ENCODE measurements around the gene BRD2.
A peak's percentile ranks its signal among the peaks of the same experiment; 100 is the strongest.

The BRD2 gene

DNA sequence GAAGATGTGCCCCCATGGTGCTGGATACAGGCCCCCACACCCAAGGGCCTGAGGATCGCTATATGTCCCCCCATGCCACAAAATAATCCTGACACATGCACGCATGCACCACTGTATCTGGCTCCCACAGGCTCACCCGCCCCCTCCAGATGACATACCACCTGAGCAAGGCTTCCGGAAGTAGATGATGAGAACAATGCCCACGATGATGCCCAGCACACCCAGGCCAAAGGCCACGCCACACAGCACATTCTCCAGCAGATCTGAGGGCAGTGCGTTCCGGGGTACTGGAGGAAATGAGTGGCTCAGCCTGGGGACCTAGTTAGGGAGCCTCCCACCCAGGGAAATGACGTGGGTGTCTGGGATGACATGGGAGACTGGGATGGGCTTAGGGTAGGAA is 19.3 kb upstream of the BRD2 start:
- no peak for DNase-seq

DNA sequence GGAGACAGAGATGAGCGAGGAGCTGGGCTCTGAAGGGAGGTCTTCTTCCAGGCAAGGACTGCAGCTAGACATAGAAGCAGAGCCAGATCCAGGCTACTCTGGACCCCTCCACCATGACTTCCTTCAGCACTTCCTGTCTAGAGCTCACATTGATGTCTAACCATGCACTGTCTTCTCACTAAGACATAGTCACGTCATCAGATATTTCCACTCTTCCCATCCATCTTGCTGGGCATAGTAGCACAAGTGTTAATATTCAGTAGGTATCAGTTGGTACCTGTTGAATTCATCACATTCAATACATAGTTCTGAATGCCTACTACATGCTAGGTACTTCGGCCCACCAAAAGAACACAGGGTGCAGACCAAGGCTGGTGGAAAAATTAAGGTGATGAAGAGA is 18.4 kb upstream of the BRD2 start:
- no peak for DNase-seq

DNA sequence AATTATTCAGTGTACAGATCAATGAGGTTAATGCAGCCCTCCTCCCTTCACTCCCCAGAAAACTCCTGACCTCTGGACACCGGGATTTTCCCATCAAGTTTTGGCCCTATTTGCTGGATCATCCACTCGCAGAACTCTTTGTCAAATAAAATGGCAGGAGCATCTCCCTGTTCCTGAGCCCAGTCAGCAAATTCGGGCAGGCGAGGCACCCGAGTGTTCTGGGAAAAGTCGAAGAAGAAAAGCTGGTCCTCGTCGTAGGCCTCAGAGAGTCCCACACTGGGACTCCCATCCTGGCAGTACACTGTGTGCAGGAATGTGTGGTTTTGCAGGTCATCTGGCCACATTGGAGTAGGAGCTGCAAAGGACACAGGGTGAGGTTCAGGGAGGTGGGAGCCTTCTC is 17.9 kb upstream of the BRD2 start:
- no peak for DNase-seq

DNA sequence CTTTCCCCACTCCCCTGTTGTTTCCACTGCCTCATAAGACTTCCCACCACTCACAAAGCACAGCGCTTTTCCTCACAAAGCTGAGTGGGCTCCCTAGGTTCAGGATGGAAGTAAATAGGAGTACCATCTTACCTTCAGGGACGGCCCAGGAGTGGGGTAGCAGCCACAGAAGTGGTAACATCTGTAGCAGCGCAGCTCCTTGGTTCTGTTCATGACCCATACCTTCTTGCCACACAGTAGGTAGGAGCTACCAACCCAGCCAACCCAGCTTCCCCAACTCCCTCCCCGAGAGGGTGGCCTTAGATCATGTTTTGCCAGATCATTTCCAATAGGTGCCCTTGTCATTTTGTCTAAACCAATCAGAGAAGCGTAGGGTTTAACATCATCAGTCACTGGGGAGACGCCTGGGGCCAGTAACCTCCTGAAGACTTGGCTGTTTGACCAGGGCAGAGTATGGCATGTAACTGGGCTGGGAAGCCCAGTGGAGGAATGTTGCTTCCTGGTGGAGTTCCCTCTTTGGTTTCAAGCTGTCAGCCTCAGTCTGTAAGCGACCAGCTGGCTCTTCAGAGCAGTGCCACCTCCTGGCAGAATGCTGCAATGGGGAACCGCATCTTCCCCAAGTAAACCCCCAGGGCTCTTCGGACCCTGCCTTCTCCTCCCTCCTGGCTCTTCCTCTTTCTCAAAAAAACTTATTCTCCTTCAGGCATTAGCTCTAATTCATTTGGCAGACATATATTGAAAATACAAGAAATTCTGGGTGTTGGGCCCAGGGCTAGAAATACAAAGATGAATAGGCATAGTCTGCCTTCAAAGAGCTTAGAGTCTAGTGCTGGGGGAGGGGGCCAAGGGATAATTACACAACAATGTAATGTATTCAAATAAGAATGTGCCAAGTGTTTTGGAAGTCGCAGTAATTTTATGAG is 15.3 kb upstream of the BRD2 start, which contains the start of gene HLA-DMA:
TSS of gene HLA-DMA (minus strand) at position 281 of the 923 bp plus-strand sequence. CDS start at position 220, 61 bp downstream.
- DNase-seq: peak; percentile 87

DNA sequence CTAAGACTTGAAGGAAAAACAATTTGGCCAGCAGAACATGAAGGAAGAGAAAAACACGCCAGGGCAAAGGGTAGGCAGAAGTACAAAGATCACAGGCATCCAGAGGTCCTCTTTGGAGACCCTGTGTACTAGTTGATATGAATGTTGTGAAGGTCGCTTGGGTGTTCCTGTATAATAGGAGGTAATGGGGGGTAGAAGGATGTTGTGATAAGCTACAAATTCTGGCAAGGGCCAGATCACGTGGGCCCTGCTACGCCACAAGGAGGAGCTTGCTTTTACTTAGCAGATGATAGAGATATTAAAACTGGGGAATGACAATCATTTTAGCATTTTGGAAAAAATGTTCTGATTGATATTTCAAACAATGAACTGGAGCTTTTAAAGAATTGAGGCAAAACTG is 14.6 kb upstream of the BRD2 start:
- no peak for DNase-seq

DNA sequence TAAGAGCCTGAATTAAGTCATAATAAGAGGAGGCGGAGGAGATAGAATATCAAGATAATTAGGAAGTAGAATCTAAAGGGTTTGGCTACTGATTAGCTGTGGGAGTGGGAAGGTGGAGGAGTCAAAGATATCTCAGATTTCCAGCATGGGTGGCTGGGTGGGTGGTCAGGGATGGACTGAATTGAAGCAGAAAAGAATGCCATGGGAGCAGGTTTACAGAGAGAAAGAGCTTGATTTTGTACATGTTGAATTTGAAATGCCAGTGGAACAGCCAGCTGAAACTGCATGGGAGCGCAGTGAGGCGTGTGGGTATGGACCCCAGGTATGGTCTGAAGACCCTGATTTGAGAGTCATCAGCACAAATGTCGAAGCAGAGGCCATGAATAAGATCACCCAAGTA is 14.1 kb upstream of the BRD2 start:
- DNase-seq: no peak

DNA sequence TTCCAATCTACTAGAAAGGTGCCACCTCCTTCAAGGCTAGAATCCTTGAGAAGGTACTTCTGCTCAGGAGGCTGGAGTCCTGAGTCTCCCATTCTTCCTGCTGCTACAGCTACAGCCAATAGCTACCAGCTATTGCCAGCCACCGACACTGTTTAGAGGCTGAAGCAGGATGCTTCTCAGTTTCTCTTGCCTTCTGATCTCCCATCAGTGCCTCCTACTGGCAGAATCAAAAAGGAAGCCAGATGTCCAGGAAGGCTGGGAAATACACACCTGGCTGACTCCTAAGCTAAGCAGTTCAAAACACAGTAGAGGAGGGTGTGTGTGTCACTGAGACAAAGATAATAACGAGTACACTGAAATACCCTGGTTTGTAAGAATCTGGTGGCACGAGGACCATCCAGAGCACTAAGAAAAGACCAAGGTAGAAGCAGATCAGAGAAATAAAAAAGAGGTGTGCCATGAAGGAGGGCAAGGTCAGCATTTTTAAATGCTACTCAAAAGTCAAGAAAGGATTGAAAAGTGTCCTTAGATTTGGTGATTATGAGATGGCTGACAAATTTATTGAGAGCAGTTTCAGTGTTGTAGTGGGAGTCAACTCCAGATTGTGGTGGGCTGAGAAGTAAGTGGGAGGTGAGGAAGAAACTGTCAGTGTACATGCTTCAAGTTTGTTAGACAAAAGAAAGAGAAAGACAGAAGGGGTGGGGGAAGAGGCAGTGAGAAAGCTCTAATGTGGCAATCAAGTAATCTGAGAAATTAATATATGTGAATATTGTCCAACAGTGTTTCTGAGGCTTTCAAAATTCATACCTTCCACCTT is 13.2 kb upstream of the BRD2 start:
- DNase-seq: no peak

DNA sequence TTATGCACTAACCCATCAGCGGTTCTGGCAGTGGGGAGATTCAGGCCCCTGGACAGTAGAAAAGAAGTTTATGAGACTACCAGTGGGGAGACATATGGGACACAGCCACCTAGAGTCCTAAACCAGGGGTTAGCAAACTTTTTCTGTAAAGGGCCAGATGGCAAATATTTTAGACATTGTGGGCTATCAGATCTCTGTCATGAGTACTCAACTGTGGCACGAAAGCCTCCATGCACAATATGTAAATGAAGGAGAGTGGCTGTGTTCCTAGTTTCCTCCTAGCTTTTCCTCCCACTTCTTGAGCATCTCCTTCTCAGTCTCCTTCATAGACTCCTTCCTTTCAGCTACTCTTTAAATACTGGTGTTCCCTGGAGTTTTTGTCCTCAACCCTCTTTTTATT is 12.2 kb upstream of the BRD2 start:
- DNase-seq: no peak

DNA sequence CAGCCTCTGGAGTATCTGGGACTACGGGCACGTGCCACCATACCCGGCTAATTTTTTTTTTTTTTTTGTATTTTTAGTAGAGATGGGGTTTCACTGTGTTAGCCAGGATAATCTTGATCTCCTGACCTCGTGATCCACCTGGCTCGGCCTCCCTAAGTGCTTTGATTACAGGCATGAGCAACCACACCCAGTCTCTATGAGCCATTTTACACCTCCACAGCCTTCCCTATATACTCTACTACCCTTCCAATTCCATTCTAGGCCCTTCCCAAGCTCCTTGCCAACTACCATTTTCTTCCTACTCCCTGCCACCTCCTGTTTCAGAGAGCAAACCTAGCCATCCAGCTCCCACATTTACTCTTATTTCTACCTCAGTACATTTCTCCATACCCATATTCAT is 7.8 kb upstream of the BRD2 start:
- no peak for DNase-seq

DNA sequence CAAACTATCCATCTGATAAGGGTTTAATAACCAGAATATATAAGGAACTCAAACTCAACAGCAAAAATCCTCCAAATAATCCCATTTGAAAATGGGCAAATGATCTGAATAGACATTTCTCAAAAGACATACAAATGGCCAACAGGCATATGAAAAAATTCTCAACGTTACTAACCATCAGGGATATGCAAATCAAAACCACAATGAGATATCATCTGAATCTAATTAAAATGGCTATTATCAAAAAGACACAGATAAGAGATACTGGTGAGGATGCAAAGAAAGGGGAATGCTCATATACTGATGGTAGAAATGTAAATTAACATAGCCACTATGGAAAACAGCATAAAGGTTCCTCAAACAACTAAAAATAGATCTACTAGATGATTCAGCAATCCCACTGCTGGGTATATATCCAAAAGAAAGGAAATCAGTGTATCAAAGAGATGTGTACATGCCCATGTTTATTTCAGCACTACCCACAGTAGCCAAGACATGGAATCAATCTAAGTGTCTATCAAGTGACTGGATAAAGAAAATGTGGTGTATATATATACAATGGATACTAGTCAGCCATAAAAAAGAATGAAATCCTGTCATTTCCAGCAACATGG is 6.1 kb upstream of the BRD2 start:
- DNase-seq: no peak

DNA sequence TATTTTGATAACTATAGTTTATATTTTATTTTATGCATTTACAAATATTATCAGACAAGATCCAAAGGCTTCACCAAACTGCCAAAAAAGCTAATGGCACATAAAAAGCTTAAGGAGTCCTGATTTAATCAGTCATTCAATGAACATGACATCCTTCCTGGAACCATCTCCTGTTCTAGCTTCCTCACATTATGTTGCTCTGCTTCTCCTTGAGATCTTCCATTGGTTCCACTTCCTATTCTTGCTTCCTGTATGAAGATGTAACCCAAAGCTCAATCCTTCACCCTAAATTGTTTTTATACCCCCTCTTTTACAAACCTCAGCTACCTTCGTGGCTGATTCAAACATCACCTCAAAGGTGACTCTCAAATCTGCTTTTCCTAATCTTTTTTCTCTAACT is 4.5 kb upstream of the BRD2 start:
- DNase-seq: no peak

DNA sequence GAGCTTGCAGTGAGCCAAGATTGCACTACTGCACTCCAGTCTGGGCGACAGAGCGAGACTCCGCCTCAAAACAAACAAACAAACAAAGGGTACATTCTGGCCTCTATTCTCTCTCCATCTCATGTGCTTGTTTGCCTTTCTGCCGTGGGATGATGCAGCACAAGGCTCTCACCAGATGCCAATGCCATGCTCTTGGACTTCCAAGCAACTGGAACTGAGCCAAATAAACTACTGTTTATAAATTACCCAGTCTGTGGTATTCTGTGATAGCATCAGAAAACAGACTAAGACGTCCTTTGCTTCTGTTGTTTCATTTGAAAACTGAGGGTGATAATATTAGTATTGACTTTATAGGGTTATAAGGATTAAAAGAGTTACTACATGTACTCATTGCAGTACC is 3.6 kb upstream of the BRD2 start:
- no peak for DNase-seq

DNA sequence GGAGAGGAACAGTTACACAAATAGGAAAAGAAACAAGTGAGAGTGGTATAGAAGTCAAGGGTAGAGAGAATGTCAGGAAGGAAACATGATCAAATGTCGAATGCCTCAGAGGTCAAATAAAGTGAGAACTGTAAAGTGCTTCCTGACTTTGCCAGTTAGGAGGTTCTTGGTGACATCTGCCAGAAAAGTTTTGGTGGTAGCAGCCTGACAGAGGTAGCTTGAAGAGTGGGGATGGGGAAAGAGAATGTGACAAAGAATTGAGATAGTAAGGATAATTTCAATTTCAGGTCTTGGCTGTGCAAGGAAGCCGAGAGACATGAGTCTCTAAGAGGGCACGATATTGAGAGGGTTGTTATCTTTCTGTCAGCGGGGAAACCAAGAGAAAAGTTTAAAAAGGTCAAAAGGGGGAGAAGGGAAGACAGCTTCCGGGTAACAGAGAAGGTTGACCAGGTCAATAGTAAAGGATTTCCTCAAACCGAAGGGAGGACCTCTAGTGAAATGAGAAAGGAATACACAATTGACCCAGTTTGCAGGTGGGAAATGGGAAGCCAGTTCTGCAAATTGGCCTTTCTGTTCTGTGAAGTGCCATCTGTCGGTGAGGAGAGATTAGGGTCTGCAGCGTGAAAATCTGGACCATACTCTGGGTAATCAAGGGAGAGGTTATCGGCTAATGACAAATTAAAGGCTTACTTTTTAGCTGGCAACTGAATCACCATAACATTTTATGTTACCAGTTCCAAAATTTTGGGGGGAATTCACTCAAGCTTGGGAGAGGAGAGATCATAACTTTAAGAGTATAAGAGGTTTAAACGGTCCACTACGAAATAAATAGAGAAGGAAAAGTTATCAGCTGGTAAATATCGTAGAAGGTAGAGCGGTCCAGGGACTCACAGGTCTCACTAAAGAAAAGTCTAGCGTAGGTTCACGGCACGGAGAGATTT is 973 bp upstream of the BRD2 start:
- DNase-seq: peak; percentile 51

DNA sequence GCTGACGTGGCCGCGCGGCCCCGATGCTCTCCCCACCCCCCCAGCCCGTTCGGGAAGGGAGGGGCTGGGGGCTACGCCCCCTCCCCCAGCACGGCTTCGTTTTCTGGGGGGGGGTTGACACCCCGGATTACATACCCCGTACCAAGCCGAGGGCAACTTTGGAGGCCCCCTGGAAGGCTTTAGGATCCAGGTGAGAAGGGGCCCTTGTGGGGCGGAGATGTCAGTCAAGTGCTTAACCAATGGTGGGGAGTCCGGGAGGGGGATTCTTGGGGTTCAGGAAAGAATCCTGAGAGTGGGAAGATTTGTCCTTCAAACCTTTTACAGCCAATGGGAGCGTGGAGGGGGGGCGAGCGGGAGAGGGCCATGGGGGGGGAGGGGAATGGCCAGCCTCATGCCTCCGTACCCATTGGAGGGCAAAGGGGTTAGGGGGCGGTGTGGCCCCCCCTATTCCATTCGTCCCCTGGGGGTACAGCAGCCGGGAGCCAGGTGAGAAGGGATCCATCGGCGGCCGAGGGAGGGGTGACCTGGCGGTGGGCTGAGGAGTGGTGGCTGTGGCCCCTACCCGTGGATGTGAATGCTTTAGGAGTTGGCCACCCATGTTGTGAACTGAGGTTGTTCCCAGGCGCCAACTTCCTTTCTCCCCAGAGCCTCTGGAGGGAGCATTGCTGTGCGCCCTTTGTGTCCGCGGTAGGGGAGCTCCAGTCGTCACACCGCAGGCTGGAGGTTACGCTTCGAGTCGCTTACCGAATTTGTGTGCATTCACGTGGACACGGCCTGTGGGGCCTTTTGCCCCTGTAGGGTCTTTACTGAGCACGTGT is 682 bp downstream of the BRD2 start:
- DNase-seq: peak; percentile 86

DNA sequence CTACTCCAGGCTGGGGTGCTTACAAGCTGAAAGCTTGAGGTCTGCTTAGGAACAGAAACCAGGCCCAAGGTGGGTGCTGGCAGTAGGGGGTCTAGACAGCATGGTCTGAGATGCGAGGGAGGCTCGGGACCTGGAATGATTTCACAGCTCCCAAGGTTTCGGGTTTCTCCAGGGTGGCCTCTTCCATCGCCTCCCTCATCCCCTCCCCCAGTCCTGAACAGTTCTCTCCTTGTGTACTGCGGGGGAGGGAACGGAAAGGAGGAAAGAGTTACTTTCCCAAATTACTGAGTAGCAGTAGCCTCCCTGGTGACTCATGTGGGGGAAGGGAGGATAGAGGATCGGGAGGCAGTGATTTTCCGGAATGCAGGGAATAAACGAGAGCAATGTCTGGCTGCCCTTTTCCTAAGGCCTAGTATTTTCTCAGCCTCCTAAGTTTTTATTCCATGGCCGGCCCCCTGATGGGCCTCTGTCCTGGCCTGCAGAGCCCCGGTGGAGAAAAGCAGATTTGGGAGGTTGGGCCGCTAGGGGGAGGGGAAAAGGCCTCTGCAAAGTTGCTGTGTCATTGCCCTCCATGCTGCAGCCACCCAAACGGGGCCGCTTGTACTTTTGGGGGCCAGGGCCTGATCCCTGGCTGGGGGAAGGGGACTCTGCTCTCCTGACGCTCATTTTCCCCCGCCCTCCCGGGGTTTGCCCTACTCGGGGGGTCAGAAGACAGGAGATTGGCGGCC is 1.5 kb downstream of the BRD2 start:
- peak; percentile 99 for DNase-seq

DNA sequence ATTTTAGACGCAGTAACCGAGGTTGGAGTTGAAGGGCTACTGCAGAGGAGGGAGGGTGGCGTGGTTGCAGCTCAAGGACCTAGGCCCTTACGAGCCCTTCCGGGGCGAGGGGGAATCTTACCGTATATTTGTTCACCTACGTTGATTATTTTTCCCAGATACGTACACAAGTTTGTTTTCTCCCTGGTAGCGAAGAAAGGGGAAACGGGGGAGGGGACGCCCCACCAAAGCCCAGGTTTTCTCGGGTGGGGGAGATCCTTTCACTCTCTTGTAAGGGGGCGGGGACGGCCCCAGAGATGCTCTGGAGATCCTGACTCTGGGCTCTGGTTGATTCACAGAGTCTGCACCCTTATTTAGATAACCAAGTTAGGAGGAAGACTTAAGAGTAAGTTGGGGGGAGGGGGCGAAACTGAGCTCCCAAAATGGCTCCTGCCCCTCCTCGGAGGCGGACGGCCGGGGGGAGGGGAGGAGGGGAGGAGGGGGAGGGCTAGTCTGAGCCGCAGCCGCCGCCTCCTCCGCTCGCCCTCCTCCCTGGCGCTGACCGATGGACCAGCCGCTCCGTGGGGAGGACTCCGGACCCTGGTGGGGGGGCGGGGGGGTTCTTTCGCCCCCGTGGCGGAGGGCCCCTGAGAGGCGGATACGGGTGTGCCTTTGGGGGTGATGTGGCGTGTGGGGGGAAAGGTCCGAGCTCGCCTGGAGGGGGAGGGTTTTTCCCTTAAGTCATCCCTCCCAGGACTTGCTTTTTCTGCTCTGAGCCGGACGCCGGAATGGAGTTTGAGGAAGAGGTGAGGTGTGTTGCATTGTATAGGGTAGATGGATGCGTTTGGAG is 2.2 kb downstream of the BRD2 start:
- DNase-seq: peak; percentile 97

DNA sequence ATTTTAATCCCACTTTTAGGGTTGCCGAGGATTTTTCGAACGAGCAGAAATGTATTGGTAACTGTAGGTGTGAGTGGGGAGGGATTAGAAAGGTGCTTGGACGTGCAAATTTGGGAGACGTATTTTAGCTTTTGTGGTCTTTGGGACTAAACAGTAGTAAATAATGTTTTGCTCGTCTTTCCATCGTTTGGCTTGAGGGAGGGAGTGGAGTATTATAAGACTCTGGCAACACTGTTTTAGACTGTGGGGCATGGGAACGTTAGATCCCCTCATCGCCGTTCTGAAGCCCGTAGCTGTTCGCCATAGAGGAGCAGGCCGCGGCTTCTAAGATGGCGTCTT is 2.8 kb downstream of the BRD2 start:
- DNase-seq: no peak

DNA sequence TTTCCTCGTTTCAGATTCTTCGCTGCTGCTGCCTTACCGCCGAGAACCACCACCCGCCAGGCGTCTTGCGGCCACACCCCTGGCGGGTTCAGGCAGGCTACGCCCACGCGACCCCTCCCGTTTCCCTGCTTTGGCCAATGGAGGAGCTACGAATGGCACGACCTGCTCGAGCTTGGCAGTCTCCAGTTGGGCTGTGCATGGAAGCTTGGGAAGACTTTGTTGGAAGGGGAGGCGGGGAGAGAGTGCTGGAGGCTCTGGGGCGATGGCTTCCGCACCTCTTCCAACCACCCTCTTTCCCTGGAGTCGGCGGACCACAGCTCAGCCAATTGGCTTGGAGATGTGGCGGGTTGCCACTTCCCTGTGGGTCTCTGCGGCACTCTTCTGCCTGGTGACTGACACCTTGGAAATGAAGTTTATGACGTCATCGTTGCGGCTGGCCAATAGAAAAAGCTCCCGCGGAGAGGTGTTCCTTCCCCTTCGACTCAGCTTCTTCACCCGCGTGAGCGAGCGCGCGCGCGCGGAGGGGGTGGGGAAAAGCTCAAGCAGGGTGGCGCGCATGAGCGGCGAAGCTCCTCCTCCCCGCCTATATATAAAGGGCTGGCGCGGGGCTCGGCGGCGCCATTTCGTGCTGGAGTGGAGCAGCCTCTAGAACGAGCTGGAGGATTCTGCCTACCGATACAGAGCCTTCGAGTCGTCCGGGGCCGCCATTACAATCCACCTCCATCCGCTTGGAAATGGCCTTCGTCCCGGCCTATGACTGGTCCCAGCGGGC is 3.4 kb downstream of the BRD2 start:
- peak; percentile 100 for DNase-seq

All from fibroblast of skin of abdomen (primary cell).